K562 (cell line): ENCODE results near the gene API5. TPM values are rescaled to one million over a fixed set of nuclear protein-coding genes. Genes with fewer than 3 reads are reported as not detected.

Source experiments
- ADNP ChIP-seq: fragments of 200-800 bp; sonication (Bioruptor generic); IDR thresholded peaks from 2 replicates; pipeline ENCODE4 v1.6.1; 2016; ENCODE audit warnings: missing genetic modification characterization, missing compliant biosample characterization
- BCOR ChIP-seq: fragments of 450-650 bp; IDR thresholded peaks from 2 replicates; pipeline ENCODE4 v1.6.1; 2016
- CEBPB ChIP-seq: fragments of 450-650 bp; IDR thresholded peaks from 2 replicates; pipeline ENCODE4 v1.6.1; 2016; ENCODE audit warnings: missing genetic modification characterization, missing compliant biosample characterization
- CEBPG ChIP-seq, 3 experiments: fragments of 200-800 bp in 1 of 3; sonication (Bioruptor generic) in 1 of 3; sonication (generic) in 1 of 3; formaldehyde crosslinking in 1 of 3; IDR thresholded peaks in 2 of 3; conservative IDR thresholded peaks in 1 of 3; 2 replicates each; pipeline versions ENCODE4 v1.6.1 to v1.8.0; 2016 to 2022; ENCODE audit warnings: missing compliant biosample characterization in 2 of 3, missing genetic modification characterization in 2 of 3, mild to moderate bottlenecking in 1 of 3, missing genetic modification reagents in 1 of 3
- CTBP1 ChIP-seq: fragments of 450-650 bp; IDR thresholded peaks from 2 replicates; pipeline ENCODE4 v1.6.1; 2016; ENCODE audit warnings: borderline replicate concordance
- HDAC3 ChIP-seq: fragments of 450-650 bp; IDR thresholded peaks from 2 replicates; pipeline ENCODE4 v1.6.1; 2018; ENCODE audit warnings: borderline replicate concordance, mild to moderate bottlenecking, moderate library complexity; ENCODE audit not compliant: partially characterized antibody
- HEY1 ChIP-seq: fragments of 250-450 bp; sonication (Bioruptor Pico); IDR thresholded peaks from 2 replicates; pipeline ENCODE4 v1.5.0; 2020; ENCODE audit warnings: mild to moderate bottlenecking, moderate library complexity, borderline replicate concordance
- HNRNPK ChIP-seq: fragments of 200-400 bp; formaldehyde crosslinking; IDR thresholded peaks from one replicate; pipeline ENCODE4 v1.6.1; 2018; ENCODE audit warnings: mild to moderate bottlenecking, low read depth, low read length; ENCODE audit not compliant: poor library complexity, severe bottlenecking
- KLF16 ChIP-seq: IDR thresholded peaks from 2 replicates; pipeline ENCODE4 v1.6.1; 2016; ENCODE audit warnings: antibody characterized with exemption
- NCOR1 ChIP-seq: fragments of 450-650 bp; IDR thresholded peaks from 2 replicates; pipeline ENCODE4 v1.6.1; 2016; ENCODE audit warnings: mild to moderate bottlenecking, moderate library complexity
- NFIC ChIP-seq: fragments of 450-650 bp; IDR thresholded peaks from 2 replicates; pipeline ENCODE4 v1.6.1; 2017; ENCODE audit warnings: mild to moderate bottlenecking, inconsistent platforms
- NFIX ChIP-seq: fragments of 250-450 bp; sonication (Bioruptor Pico); IDR thresholded peaks from 2 replicates; pipeline ENCODE4 v1.4.0; 2020; ENCODE audit warnings: low read depth, mild to moderate bottlenecking, moderate library complexity
- RAD21 ChIP-seq, 2 experiments: fragments of 250-450 bp in 1 of 2; fragments of 450-650 bp in 1 of 2; sonication (Bioruptor Pico) in 1 of 2; formaldehyde crosslinking in 1 of 2; IDR thresholded peaks in 1 of 2; conservative IDR thresholded peaks in 1 of 2; 2 replicates each; pipeline versions ENCODE4 v1.4.0 to v1.8.0; 2020 to 2022; ENCODE audit warnings: mild to moderate bottlenecking in 2 of 2, moderate library complexity in 1 of 2
- SAFB ChIP-seq: fragments of 200-400 bp; formaldehyde crosslinking; IDR thresholded peaks from 2 replicates; pipeline ENCODE4 v1.6.1; 2017; ENCODE audit warnings: low read depth, low read length, borderline replicate concordance
- TCF3 ChIP-seq: sonication (generic); formaldehyde crosslinking; IDR thresholded peaks from 2 replicates; pipeline ENCODE4 v1.4.0; 2020; ENCODE audit warnings: mild to moderate bottlenecking, missing genetic modification reagents
- ZNF354B ChIP-seq: fragments of 250-450 bp; sonication (Bioruptor Pico); IDR thresholded peaks from 2 replicates; pipeline ENCODE4 v1.4.0; 2020
- ZNF586 ChIP-seq: fragments of 450-650 bp; formaldehyde crosslinking; conservative IDR thresholded peaks from 2 replicates; pipeline ENCODE4 v1.4.0; 2020; ENCODE audit warnings: mild to moderate bottlenecking, moderate library complexity
- polyA plus RNA-seq, 8 experiments: library from polyadenylated mRNA; depleted of rRNA in 4 of 8; stranded (reverse) in 5 of 8; unstranded in 3 of 8; fragments of >200 nt; fragmentation: Nextera tagmentation in 2 of 8; fragmentation: Illumina TruSeq in 1 of 8; extraction: Ambion mirVana in 2 of 8; extraction: Trizol in 1 of 8; gene quantifications; 2 replicates each; pipeline versions ENCODE4 v1.2.1 to v1.2.3, GENCODE V29; 2011 to 2014; ENCODE audit warnings: inconsistent platforms in 1 of 8, missing spikeins in 1 of 8
- total RNA-seq, 7 experiments: library from RNA; depleted of rRNA in 6 of 7; stranded (reverse); fragments of >200 nt in 6 of 7; fragmentation: Illumina TruSeq in 2 of 7; extraction: Trizol in 2 of 7; gene quantifications; 2 replicates each; pipeline versions ENCODE4 v1.2.1 to v1.2.3, GENCODE V29; 2011 to 2021; ENCODE audit warnings: low replicate concordance in 1 of 7
- TF ChIP-seq, protein P1 (sequence below): fragments of 200-800 bp; sonication (Bioruptor generic); IDR thresholded peaks from 2 replicates; pipeline ENCODE4 v1.6.1; 2017; ENCODE audit warnings: missing genetic modification characterization, missing compliant biosample characterization

API5 gene
- total and polyA plus RNA-seq, 9 of the 15 experiments (the other 6 are each of a cell fraction or from before 2014, with no cell fraction given): 59.8 to 146 (median 123) TPM

DNA sequence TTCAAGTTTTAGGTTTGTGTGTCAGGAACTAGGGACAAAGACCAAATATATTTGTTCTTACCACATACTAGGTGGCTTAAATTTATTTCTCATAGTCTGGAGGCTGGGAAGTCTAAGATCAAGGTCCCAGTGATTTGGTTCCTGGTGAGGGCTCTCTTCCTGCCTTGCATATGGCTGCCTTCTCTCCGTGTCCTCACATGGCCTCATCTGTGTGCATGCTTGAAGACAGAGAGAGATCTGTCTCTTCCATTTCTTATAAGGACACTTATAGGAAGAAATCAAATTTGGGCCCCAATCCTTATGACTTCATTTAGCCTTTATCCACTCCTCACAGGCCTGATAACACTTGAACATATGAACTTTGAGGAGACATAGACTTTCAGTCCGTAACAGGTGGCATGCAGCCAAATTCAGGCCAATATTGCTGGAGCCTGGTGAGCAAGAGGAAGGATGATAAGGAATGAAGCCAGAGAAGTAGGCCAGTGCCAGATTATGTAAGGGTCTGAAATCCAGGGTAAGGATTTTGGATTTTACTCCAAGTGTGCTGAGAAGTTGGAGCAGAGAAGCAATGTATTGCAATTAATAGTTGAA, 82.1 kb downstream of the API5 start (continued):
- TF ChIP-seq HEY1 (CRISPR knock-in tag): no peak
- TF ChIP-seq NFIX (CRISPR knock-in tag): peak; percentile 69
- TF ChIP-seq BCOR: no peak
- TF ChIP-seq SAFB: no peak
- 0 out of 4 replicates have a peak, but pooled peaks of 1 of the 2 experiments have one; percentile 5 for TF ChIP-seq RAD21 (CRISPR knock-in tag; conservative IDR thresholded peaks at IDR 0.05 in 1 of 2, IDR thresholded peaks at IDR 0.05 in 1 of 2)
- TF ChIP-seq TCF3 (CRISPR knock-in tag): peak; percentile 73
- no peak for TF ChIP-seq ZNF354B (CRISPR knock-in tag)
- TF ChIP-seq KLF16: no peak
- peak; percentile 98 for TF ChIP-seq NFIC
- no peak for TF ChIP-seq HNRNPK
- TF ChIP-seq CEBPB (tag): peak; percentile 34; the same call in 1 of the 2 replicates
- TF ChIP-seq HDAC3: peak; percentile 52
- TF ChIP-seq CTBP1: peak; percentile 25; the same call in 1 of the 2 replicates
- TF ChIP-seq ZNF586: no peak
- TF ChIP-seq, protein P1, sequence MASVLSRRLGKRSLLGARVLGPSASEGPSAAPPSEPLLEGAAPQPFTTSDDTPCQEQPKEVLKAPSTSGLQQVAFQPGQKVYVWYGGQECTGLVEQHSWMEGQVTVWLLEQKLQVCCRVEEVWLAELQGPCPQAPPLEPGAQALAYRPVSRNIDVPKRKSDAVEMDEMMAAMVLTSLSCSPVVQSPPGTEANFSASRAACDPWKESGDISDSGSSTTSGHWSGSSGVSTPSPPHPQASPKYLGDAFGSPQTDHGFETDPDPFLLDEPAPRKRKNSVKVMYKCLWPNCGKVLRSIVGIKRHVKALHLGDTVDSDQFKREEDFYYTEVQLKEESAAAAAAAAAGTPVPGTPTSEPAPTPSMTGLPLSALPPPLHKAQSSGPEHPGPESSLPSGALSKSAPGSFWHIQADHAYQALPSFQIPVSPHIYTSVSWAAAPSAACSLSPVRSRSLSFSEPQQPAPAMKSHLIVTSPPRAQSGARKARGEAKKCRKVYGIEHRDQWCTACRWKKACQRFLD (CRISPR knock-in tag): 0 out of 2 replicates have a peak, but pooled peaks have one; percentile 52
- TF ChIP-seq NCOR1: peak; percentile 71
- no peak for TF ChIP-seq CEBPG (CRISPR knock-in tag; IDR thresholded peaks at IDR 0.05)
- TF ChIP-seq CEBPG (tag; conservative IDR thresholded peaks at IDR 0.05 in 1 of 2, IDR thresholded peaks at IDR 0.05 in 1 of 2): peak in 1 of 2 experiments; percentile 58; a peak in 1 of 4 replicates
- TF ChIP-seq ADNP (tag): peak; percentile 59; the same call in 1 of the 2 replicates
